ENCODE data around the gene BNC2. TPM values are rescaled to one million over a fixed set of nuclear protein-coding genes. Genes with fewer than 3 reads are reported as not detected.

The BNC2 gene
- total RNA-seq, 1 experiment from 2014 or later = 43.6 TPM

- no peak overlapping the region for H4K8ac ChIP-seq (replicated peaks; ENCODE audit: insufficient read length, low read depth, low read length)
- H3K23me2 ChIP-seq (ENCODE audit: insufficient read length, low read depth, low read length, poor library complexity, severe bottlenecking) = peaks cover 22% of the 10 kb centered on the region
- Mint-ChIP-seq H3K9me3 (no peaks in the 10 kb centered on the region), H3K36me3 (ENCODE audit: insufficient read depth in 1 of 3, low read depth in 3 of 3) (peaks cover 0 to 3% (median 0%) of the 10 kb centered on the region in 3 experiments; a peak in 3 of 7 replicates), H3K27ac (no peak overlapping the region), H3K4me3 (peak overlapping the region; percentile 89 to 96), H3K4me1 (peaks cover 59% of the 10 kb centered on the region in 2 experiments), H3K27me3 (ENCODE audit: low read depth) (peaks cover 1% of the 10 kb centered on the region)
- no peak overlapping the region for H4K5ac ChIP-seq (ENCODE audit: insufficient read length, low read depth, low read length)
- H3K79me1 ChIP-seq (ENCODE audit: insufficient read depth, low read depth, low read length, poor library complexity, severe bottlenecking) = peaks cover 3% of the 10 kb centered on the region
- H3K14ac ChIP-seq (ENCODE audit: insufficient read depth, low read length) = no peak overlapping the region
- no peak overlapping the region for H3K18ac ChIP-seq (ENCODE audit: insufficient read length, low read depth, low read length)
- TF ChIP-seq CTCF (conservative IDR thresholded peaks at IDR 0.05) = no peak
- no peak overlapping the region for H3K23ac ChIP-seq (ENCODE audit: insufficient read length, low read depth, low read length)
- H4K20me1 ChIP-seq (ENCODE audit: control insufficient read depth, insufficient read depth, insufficient read length) = no peaks in the 10 kb centered on the region
- no peak overlapping the region for H2BK20ac ChIP-seq (ENCODE audit: low read depth, low read length, poor library complexity, severe bottlenecking)
- H2BK12ac ChIP-seq (ENCODE audit: insufficient read length, low read depth, low read length) = no peak overlapping the region
- no CpG with 5 or more reads among the region's 5 CpGs for WGBS (ENCODE audit: extremely low coverage, insufficient read length, low lambda C conversion rate)
- H3K9me3 ChIP-seq (ENCODE audit: control insufficient read depth, low read depth, low read length) = no peaks in the 10 kb centered on the region
- no peak overlapping the region for H2BK120ac ChIP-seq (ENCODE audit: low read depth, low read length, poor library complexity, severe bottlenecking)
- H3K4me1 ChIP-seq (ENCODE audit: insufficient read depth, low read length) = peaks cover 11% of the 10 kb centered on the region; the same call in 1 of the 2 replicates
- no peak overlapping the region for H3T11ph ChIP-seq (ENCODE audit: low read length)
- 0 out of 2 replicates have a peak, but pooled peaks cover 2% of the 10 kb centered on the region for H3K79me2 ChIP-seq (ENCODE audit: insufficient read depth, low read length)
- H3K4ac ChIP-seq (ENCODE audit: low read depth, low read length) = no peak overlapping the region
- no peak overlapping the region for H3K9ac ChIP-seq (ENCODE audit: extremely low read depth, insufficient read length, low read length)
- H3K4me2 ChIP-seq (ENCODE audit: insufficient read depth, insufficient read length, low read length) = peak overlapping the region; percentile 85
- H2BK5ac ChIP-seq (ENCODE audit: insufficient read length, low read length) = no peak overlapping the region
- H3K27me3 ChIP-seq (ENCODE audit: insufficient read depth, low read length) = no peaks in the 10 kb centered on the region; the same call in 1 of the 2 replicates
- no peak overlapping the region for H2AK5ac ChIP-seq (ENCODE audit: insufficient read length, low read length)
- no peak for DNase-seq
- no peak overlapping the region for H4K91ac ChIP-seq (ENCODE audit: insufficient read length, low read depth, low read length)
- H3K27ac ChIP-seq (ENCODE audit: insufficient read length, low read depth, low read length) = no peak overlapping the region
- H2AFZ ChIP-seq (ENCODE audit: low read length) = no peak overlapping the region
- no peak overlapping the region for H2BK15ac ChIP-seq (ENCODE audit: low read depth, low read length)
- H3K56ac ChIP-seq (ENCODE audit: insufficient read length, low read depth, low read length) = no peak overlapping the region
Observed at GRCh38 chr9:16868701-16869100, 1.8 kb downstream of the BNC2 start.

Data from H9 (cell line).